Fibroblast of pulmonary artery (primary cell): ENCODE results near the gene ATP2A2.

Experiments used
- DNase-seq: peaks from one replicate; pipeline ENCODE4 v3.0.0-alpha.2; 2010; ENCODE audit warnings: low read depth
- H3K4me3 ChIP-seq: replicated peaks from 2 replicates; pipeline ENCODE4 v1.5.1; 2011; ENCODE audit warnings: low read depth, mild to moderate bottlenecking, control low read depth, low read length, moderate library complexity
- CTCF ChIP-seq: IDR thresholded peaks from 2 replicates; pipeline ENCODE4 v1.5.1; 2011; ENCODE audit warnings: mild to moderate bottlenecking, control low read depth, low read length, inconsistent platforms; ENCODE audit errors: missing control alignments

The ATP2A2 gene

DNA sequence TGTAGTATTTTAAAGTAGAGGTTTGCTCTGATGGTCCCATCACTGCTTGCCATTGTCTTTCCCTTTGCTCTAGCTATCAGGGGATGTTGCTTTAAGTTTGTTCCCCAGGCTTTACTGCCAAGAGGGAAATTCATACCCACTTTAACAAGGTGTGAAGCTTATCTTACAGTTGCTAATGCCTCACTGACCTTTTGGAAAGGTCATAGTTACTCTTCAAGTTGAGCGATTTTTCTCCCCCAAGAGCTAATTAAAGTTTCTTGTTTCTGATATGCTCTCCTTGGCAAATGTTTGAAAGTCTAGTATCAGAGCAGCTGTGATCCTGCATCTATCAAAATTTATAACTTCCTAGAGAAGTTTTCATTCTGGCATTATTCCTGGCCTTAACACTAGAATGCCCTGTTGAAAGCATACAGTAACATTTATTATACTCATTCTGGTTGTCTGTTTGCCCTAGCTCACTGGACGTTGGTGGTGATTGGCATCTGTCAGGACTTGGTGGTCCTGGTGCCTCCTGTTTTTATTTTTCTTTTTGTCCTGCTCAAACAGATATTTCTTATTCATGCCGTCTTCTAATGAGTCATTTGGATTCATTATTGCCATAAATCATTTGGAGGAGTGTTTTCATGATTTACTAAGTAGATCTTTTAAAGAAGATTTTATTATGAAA is 8.1 kb downstream of the ATP2A2 start:
- no peak for DNase-seq
- H3K4me3 ChIP-seq = no peak overlapping the region
- no peak for TF ChIP-seq CTCF

GRCh38 chr12:110289711-110290078 is 8.6 kb downstream of the ATP2A2 start:
- no peak for DNase-seq
- TF ChIP-seq CTCF = no peak
- H3K4me3 ChIP-seq = no peak overlapping the region

- no peak for TF ChIP-seq CTCF
- no peak overlapping the region for H3K4me3 ChIP-seq
- DNase-seq = peak; percentile 52
These were observed 20.2 kb downstream of the ATP2A2 start for GRCh38 chr12:110301065-110301806.

GRCh38 chr12:110304061-110304551 is 23.1 kb downstream of the ATP2A2 start:
- no peak overlapping the region for H3K4me3 ChIP-seq
- peak; percentile 63 for DNase-seq
- TF ChIP-seq CTCF = no peak

DNA sequence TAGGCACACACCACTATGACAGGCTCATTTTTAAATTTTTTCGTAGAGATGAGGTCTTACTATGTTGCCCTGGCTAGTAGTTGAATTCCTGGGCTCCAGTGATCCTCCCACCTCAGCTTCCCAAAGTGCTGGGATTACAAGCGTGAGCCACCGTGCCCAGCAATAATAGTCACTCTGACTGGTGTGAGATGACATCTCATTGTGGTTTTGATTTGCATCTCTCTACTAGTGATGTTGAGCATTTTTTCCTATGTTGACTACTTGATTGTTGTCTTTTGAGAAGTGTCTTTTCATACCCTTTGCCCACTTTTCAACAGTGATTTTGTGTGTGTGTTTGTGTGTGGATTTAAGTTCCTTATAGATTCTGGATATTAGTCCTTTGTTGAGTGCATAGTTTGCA is 26.3 kb downstream of the ATP2A2 start:
- no peak for TF ChIP-seq CTCF
- DNase-seq = no peak
- no peak overlapping the region for H3K4me3 ChIP-seq

DNA sequence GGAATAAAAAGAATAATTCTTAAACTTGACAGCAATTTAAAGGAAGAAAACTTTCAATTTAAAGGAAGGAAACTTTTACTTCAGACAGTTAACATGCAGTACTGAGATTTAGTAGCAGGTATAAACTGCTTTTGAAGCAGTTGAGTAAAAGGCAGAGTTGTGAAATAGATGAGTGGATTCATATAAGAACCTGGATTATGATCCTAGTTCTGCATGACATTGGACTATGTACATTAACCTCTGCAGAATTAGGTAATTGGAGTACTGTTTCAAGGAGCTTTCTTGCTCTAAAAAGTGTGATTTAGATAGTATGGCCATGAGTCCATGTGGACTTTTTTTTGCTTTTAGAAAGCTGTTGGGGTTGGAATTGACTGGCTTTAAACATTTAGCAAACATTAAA is 29.7 kb downstream of the ATP2A2 start:
- no peak for TF ChIP-seq CTCF
- no peak overlapping the region for H3K4me3 ChIP-seq
- no peak for DNase-seq
